Skeletal muscle tissue (tissue), 4 donors: ENCODE data around the gene PCDHB3. TPM values are rescaled to one million over a fixed set of nuclear protein-coding genes. Genes with fewer than 3 reads are reported as not detected.
"Not testable (repeated sequence)": the region's sequence is repeated elsewhere in the genome, so short reads cannot be mapped to it uniquely, and the experiment has no call there.

ENCODE experiments used
- H3K27ac ChIP-seq: one replicate; pipeline ENCODE4 v1.7.0; 2013; ENCODE audit warnings: mild to moderate bottlenecking, low read depth, low read length, inconsistent platforms
- H3K27me3 ChIP-seq, 3 donors: one replicate each; pipeline ENCODE4 v1.7.0; 2013; ENCODE audit warnings: low read length in 3 of 3; ENCODE audit not compliant: control insufficient read depth in 3 of 3, insufficient read depth in 3 of 3
- H3K36me3 ChIP-seq, 3 donors: one replicate each; pipeline ENCODE4 v1.7.0; 2013; ENCODE audit warnings: low read length in 3 of 3; ENCODE audit not compliant: control insufficient read depth in 3 of 3, insufficient read depth in 3 of 3
- H3K4me1 ChIP-seq, 3 donors: one replicate each; pipeline ENCODE4 v1.7.0; 2013; ENCODE audit warnings: low read length in 3 of 3, mild to moderate bottlenecking in 3 of 3; ENCODE audit not compliant: control insufficient read depth in 3 of 3, insufficient read depth in 3 of 3
- H3K4me3 ChIP-seq, 3 donors: one replicate each; pipeline ENCODE4 v1.7.0; 2013; ENCODE audit warnings: low read length in 3 of 3
- H3K9ac ChIP-seq, 3 donors: one replicate each; pipeline ENCODE4 v1.7.0; 2013; ENCODE audit warnings: low read length in 3 of 3, mild to moderate bottlenecking in 3 of 3, moderate library complexity in 2 of 3, low read depth in 1 of 3
- H3K9me3 ChIP-seq, 3 donors: one replicate each; pipeline ENCODE4 v1.7.0; 2013; ENCODE audit warnings: low read length in 3 of 3; ENCODE audit not compliant: control insufficient read depth in 3 of 3
- total RNA-seq: library from RNA; depleted of rRNA; stranded (reverse); fragments of >200 nt; gene quantifications from one replicate; pipeline ENCODE4 v1.2.3, GENCODE V29; 2014
- donor health status: Osteomylitis.

Gene PCDHB3
- total RNA-seq: 1.6 TPM

DNA sequence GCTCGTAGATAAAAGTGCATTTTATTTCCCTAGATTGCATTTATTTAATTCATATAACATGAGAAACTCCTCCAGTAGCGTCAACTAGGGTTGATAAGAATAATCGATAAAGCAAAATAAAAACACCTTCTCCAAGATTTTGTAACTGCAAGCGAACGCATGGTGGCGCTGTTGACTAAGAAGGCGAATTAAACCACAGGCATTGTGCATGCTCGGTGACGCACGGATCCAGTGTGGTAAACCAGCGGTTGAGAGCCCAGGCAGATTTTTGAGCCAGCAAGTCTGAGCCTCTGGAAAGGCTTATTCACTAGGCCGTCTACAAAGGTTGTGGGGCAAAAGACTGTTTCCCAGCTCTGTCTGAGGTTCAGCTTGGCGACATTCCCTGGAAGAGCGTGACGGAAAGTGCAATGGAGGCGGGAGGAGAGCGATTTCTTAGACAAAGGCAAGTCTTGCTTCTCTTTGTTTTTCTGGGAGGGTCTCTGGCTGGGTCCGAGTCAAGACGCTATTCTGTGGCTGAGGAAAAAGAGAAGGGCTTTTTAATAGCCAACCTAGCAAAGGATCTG, at the start of gene PCDHB3:
Gene PCDHB3, plus strand, starts transcription at position 231 of the 563 bp plus-strand sequence. Its CDS starts 177 bp downstream, at position 408.
- H3K4me3 ChIP-seq: peak within 1 kb of the TSS; percentile 58 to 66 (median 60)
- H3K9ac ChIP-seq: peak within 1 kb of the TSS in 2 of 3 donors; percentile 42 to 54
- H3K36me3 ChIP-seq: no peaks in the 10 kb centered on the region
- peaks cover 0 to 6% (median 0%) of the 10 kb centered on the region in 3 donors for H3K27me3 ChIP-seq
- H3K9me3 ChIP-seq: peaks cover 7 to 20% (median 8%) of the 10 kb centered on the region in 3 donors
- peak within 1 kb of the TSS; percentile 34 for H3K27ac ChIP-seq
- H3K4me1 ChIP-seq: no peaks in the 10 kb centered on the region

DNA sequence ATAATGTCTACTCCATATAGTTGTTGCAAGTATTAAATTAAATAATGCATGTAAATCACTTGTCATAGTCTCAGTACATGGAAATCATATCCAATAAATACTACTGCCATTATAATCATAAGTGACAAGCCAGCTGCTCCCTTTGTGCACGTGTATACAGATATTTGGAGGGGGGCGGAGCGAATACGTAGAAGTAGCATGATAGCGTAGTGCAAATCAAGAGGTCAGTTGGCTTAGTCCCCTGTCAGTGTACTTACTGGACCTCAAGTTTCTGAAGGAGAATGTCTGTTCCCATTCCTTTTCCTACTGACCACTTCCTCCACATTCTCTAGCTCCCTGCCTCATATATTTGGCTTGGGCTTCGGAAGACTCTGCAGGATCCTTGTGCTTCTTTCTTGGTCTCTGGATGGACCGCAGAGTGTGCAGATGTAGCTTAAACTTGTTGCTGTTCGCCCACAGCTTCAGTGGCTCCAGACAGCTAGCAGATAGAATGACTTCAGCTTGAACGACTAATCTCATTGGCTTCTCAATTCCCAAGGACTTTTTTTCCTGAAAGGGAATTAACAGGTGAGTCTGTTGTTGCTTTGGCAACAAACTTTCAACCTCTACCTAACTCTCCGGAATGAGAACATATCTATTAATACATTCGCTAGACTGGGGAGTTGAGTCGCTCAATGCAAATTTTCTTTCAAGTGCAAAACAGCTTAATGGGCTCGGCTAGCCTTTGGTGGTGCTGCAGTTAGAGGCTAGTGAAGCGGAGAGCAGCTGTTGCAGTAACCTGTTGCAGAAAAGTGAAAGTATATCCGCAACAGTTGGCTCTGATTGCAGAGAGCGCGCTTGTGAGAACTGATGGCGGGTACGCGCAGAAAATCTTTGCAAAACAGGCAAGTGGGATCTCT, 49.4 kb upstream of the PCDHB3 start, which contains the start of gene PCDHB1:
Gene PCDHB1, plus strand, starts transcription at position 753 of the 899 bp plus-strand sequence. Its CDS starts 97 bp downstream, at position 850.
- no peak within 1 kb of the TSS for H3K27ac ChIP-seq
- peaks cover 0 to 13% (median 4%) of the 10 kb centered on the region in 3 donors for H3K4me1 ChIP-seq

DNA sequence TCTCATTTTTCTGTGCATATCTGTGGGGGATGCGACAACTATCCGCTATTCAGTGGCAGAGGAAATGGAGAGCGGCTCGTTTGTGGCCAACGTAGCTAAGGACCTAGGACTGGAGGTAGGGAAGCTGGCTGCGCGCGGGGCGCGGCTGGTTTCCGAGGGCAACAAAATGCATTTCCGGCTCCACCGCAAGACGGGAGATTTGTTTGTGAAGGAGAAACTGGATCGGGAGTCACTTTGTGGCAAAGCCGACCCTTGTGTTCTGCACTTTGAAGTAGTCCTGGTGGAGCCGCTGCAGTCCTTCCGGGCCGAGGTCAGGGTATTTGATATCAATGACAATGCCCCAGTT, 48.8 kb upstream of the PCDHB3 start:
- Histone ChIP-seq H3K4me1 (peaks cover 0 to 13% (median 4%) of the 10 kb centered on the region in 3 donors), H3K9me3 (peaks cover 0 to 7% (median 2%) of the 10 kb centered on the region in 3 donors), H3K4me3 (peak overlapping the region; percentile 68 to 80 (median 79)), H3K27me3 (peaks cover 3 to 18% (median 9%) of the 10 kb centered on the region in 3 donors), H3K9ac (peak overlapping the region in 1 of 3 donors; percentile 63), H3K36me3 (no peaks in the 10 kb centered on the region), H3K27ac (no peak overlapping the region)

More for the DNA sequence above, 49.4 kb upstream of the PCDHB3 start, which contains the start of gene PCDHB1:
- H3K4me3 ChIP-seq: peak within 1 kb of the TSS; percentile 68 to 80 (median 79)
- H3K36me3 ChIP-seq: no peaks in the 10 kb centered on the region
- peaks cover 3 to 18% (median 9%) of the 10 kb centered on the region in 3 donors for H3K27me3 ChIP-seq
- H3K9me3 ChIP-seq: peaks cover 0 to 7% (median 2%) of the 10 kb centered on the region in 3 donors
- H3K9ac ChIP-seq: peak within 1 kb of the TSS in 1 of 3 donors; percentile 63

DNA sequence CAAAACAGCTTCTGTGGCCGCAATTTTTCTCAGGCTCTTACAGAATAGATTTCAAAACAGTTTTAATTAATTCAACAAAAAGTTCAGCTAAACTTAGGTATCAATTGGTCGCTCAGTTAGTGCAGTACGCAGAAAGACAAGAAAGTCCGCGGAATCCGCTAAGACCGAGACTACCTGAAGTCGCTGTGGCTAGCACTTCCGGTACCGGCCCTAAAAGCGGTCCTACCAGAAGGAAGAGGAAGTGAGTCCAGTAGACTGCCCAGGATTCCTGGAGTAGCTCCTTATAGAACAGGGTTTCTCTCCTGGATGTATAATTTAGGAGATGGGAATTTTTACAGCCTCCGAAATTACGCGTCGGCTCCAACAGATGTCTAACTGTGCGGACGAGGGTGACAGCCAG, 22.4 kb upstream of the PCDHB3 start:
- H3K4me3 ChIP-seq: no peak overlapping the region
- no peak overlapping the region for H3K9ac ChIP-seq
- no peak overlapping the region for H3K27ac ChIP-seq
- no peaks in the 10 kb centered on the region for H3K9me3 ChIP-seq
- no peaks in the 10 kb centered on the region for H3K36me3 ChIP-seq
- H3K27me3 ChIP-seq: peaks cover 0 to 3% (median 0%) of the 10 kb centered on the region in 3 donors
- no peaks in the 10 kb centered on the region for H3K4me1 ChIP-seq

DNA sequence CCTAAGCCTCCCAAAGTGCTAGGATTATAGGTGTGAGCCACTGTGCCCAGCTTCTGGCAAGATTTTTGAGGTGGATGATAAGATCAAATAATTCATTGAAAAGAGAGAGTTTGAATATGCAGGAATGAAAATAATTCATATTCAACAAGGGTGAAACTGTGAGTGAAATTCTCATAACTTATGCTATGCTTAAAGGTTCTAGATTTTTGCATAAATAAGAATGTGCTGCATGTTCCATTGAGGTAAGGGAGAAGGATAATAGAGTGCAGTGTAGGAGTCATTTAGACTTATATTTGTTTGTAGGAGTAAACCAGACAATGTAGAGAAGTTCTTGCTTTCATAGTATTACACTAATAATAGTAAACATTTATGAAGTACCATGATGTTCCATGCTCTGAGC, 18.0 kb upstream of the PCDHB3 start:
- Histone ChIP-seq H3K4me3 (no peak overlapping the region), H3K27ac (no peak overlapping the region), H3K27me3 (peaks cover 0 to 2% (median 0%) of the 10 kb centered on the region in 3 donors), H3K9ac (no peak overlapping the region), H3K36me3 (no peaks in the 10 kb centered on the region), H3K9me3 (peaks cover 0 to 4% (median 0%) of the 10 kb centered on the region in 3 donors), H3K4me1 (no peaks in the 10 kb centered on the region)

DNA sequence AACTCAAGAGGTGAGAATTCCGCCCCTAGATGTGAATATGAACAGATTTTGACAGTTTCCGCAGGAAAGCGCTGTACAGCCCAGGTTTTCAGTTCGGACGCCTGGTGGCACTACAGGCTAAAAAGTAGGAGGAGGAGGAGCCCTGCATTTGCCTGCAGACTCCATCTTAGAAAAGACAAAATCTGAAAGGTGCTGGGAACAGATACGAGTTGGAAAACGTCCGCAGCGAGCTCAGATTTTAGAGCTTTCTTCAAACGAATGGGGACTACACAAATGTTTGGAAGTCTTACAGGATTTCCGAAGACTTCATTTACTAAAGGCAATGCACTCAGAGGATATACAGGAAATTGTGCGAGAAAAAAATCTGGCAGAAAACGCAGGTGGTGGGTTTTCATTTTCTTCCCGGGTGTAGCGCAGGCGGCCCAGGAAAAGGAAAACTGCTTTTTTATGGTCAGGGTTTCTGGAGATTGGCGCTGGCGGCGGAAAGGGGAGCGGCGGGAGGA, 15.7 kb upstream of the PCDHB3 start:
- H3K4me3 ChIP-seq: peak overlapping the region; percentile 59 to 67 (median 66)
- H3K27me3 ChIP-seq: peaks cover 0 to 2% (median 0%) of the 10 kb centered on the region in 3 donors
- H3K9ac ChIP-seq: peak overlapping the region; percentile 40 to 59 (median 40)
- H3K36me3 ChIP-seq: no peaks in the 10 kb centered on the region
- no peaks in the 10 kb centered on the region for H3K4me1 ChIP-seq
- H3K27ac ChIP-seq: peak overlapping the region; percentile 44
- H3K9me3 ChIP-seq: peaks cover 0 to 4% (median 0%) of the 10 kb centered on the region in 3 donors

DNA sequence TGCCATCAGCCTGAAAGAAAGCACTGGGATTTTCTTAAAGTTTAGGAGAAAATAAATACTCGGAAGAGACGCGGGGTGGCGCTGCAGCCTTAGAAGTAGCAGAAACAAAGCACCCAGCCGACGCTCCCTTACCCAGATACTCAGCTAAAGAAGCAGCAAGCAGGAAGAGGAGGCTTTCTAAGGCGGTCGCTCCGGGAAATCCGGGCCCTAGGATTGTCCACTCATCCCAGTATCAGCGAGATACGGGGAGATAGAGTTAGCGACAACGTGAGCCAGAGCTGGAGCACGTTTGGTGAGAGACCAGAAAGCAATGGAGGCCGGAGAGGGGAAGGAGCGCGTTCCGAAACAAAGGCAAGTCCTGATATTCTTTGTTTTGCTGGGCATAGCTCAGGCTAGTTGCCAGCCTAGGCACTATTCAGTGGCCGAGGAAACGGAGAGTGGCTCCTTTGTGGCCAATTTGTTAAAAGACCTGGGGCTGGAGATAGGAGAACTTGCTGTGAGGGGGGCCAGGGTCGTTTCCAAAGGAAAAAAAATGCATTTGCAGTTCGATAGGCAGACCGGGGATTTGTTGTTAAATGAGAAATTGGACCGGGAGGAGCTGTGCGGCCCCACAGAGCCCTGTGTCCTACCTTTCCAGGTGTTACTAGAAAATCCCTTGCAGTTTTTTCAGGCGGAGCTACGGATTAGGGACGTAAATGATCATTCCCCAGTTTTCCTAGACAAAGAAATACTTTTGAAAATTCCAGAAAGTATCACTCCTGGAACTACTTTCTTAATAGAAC, 5.6 kb upstream of the PCDHB3 start, which contains the start of gene PCDHB2:
Gene PCDHB2, plus strand, starts transcription at position 135 of the 782 bp plus-strand sequence. Its CDS starts 176 bp downstream, at position 311.
- peaks cover 0 to 2% (median 0%) of the 10 kb centered on the region in 3 donors for H3K4me1 ChIP-seq
- H3K27ac ChIP-seq: no peak within 1 kb of the TSS
- H3K36me3 ChIP-seq: no peaks in the 10 kb centered on the region
- H3K9me3 ChIP-seq: peaks cover 2 to 10% (median 4%) of the 10 kb centered on the region in 3 donors
- peaks cover 0 to 7% (median 4%) of the 10 kb centered on the region in 3 donors for H3K27me3 ChIP-seq
- H3K9ac ChIP-seq: peak within 1 kb of the TSS; percentile 20 to 62 (median 41)
- peak within 1 kb of the TSS; percentile 56 to 67 (median 57) for H3K4me3 ChIP-seq

DNA sequence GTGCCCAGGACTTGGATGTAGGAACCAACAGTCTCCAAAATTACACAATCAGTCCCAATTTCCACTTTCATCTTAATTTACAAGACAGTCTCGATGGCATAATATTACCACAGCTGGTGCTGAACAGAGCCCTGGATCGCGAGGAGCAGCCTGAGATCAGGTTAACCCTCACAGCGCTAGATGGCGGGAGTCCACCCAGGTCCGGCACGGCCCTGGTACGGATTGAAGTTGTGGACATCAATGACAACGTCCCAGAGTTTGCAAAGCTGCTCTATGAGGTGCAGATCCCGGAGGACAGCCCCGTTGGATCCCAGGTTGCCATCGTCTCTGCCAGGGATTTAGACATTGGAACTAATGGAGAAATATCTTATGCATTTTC, 5.0 kb upstream of the PCDHB3 start:
- peak overlapping the region in 2 of 3 donors; percentile 31 to 56 for H3K4me3 ChIP-seq
- peaks cover 0 to 2% (median 0%) of the 10 kb centered on the region in 3 donors for H3K4me1 ChIP-seq
- no peak overlapping the region for H3K27ac ChIP-seq
- H3K9ac ChIP-seq: peak overlapping the region in 1 of 3 donors; percentile 62
- H3K36me3 ChIP-seq: no peaks in the 10 kb centered on the region
- peaks cover 3 to 10% (median 8%) of the 10 kb centered on the region in 3 donors for H3K9me3 ChIP-seq
- H3K27me3 ChIP-seq: peaks cover 0 to 7% (median 4%) of the 10 kb centered on the region in 3 donors

DNA sequence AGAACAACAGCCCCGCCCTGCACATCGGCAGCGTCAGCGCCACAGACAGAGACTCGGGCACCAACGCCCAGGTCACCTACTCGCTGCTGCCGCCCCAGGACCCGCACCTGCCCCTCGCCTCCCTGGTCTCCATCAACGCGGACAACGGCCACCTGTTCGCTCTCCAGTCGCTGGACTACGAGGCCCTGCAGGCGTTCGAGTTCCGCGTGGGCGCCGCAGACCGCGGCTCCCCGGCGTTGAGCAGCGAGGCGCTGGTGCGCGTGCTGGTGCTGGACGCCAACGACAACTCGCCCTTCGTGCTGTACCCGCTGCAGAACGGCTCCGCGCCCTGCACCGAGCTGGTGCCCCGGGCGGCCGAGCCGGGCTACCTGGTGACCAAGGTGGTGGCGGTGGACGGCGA, 4.1 kb upstream of the PCDHB3 start:
- H3K9me3 ChIP-seq: peaks cover 10 to 16% (median 12%) of the 10 kb centered on the region in 3 donors
- H3K4me1 ChIP-seq, H3K27ac ChIP-seq, H3K36me3 ChIP-seq, H3K4me3 ChIP-seq, H3K27me3 ChIP-seq, H3K9ac ChIP-seq: not testable (repeated sequence)
